Activated naive CD8-positive, alpha-beta T cell treated with anti-CD3 and anti-CD28 coated beads, Interleukin-2, amount 10 ng/mL, durations not matched to agents 7 days and 5 days (primary cell): ENCODE data around the gene RANBP3L. TPM values are rescaled to one million over a fixed set of nuclear protein-coding genes. Genes with fewer than 3 reads are reported as not detected.
"Not testable (repeated sequence)": the region's sequence is repeated elsewhere in the genome, so short reads cannot be mapped to it uniquely, and the experiment has no call there.

Experiments
- ATAC-seq: fragments of 150-1000 bp; cut with Tn5 transposase; one replicate; pipeline ENCODE4 v1.10.0; 2021; ENCODE audit warnings: low read depth, moderate library complexity
- POLR2A ChIA-PET: fragments of 350-600 bp; sonication (Branson Sonifier 250); formaldehyde crosslinking; loops from one replicate; lab custom pipeline; 2021; ENCODE audit warnings: antibody characterized with exemption; lab: Charles Lee
- DNase-seq: peaks from one replicate; pipeline ENCODE4 v3.0.0; 2021
- H3K27ac Mint-ChIP-seq: one replicate; pipeline ENCODE4 v1.8.0; 2022; ENCODE audit warnings: mild to moderate bottlenecking, mixed read lengths
- H3K27me3 Mint-ChIP-seq: one replicate; pipeline ENCODE4 v1.8.0; 2022; ENCODE audit warnings: mild to moderate bottlenecking, moderate library complexity, mixed read lengths
- H3K36me3 Mint-ChIP-seq: one replicate; pipeline ENCODE4 v1.8.0; 2021; ENCODE audit warnings: mild to moderate bottlenecking, mixed read lengths
- H3K4me1 Mint-ChIP-seq: one replicate; pipeline ENCODE4 v1.8.0; 2021; ENCODE audit warnings: mixed read lengths
- H3K4me3 Mint-ChIP-seq: one replicate; pipeline ENCODE4 v1.8.0; 2022; ENCODE audit warnings: mild to moderate bottlenecking, moderate library complexity, mixed read lengths
- H3K9me3 Mint-ChIP-seq: one replicate; pipeline ENCODE4 v1.8.0; 2021; ENCODE audit warnings: mixed read lengths
- total RNA-seq, 2 experiments: library from RNA; stranded (reverse); gene quantifications; one replicate each; pipeline ENCODE4 v1.2.3, GENCODE V29; 2021

The RANBP3L gene
- total RNA-seq, 2 experiments from 2014 or later: not detected

- no peaks in the 10 kb centered on the region for H3K4me1 Mint-ChIP-seq
- ATAC-seq: peak; percentile 42
- H3K36me3 Mint-ChIP-seq: no peaks in the 10 kb centered on the region
- peaks cover 27% of the 10 kb centered on the region for H3K27me3 Mint-ChIP-seq
- POLR2A ChIA-PET: no interaction called here
- peak; percentile 29 for DNase-seq
- no peak overlapping the region for H3K27ac Mint-ChIP-seq
- no peaks in the 10 kb centered on the region for H3K9me3 Mint-ChIP-seq
- no peak overlapping the region for H3K4me3 Mint-ChIP-seq
Observed at GRCh38 chr5:36305571-36306326, 4.0 kb upstream of the RANBP3L start.

GRCh38 chr5:36304095-36304805 lies 2.5 kb upstream of the RANBP3L start:
- H3K27me3 Mint-ChIP-seq: peaks cover 19% of the 10 kb centered on the region
- ATAC-seq (no peak), DNase-seq (no peak)
- no peaks in the 10 kb centered on the region for H3K36me3 Mint-ChIP-seq
- POLR2A ChIA-PET: no interaction called here
- no peaks in the 10 kb centered on the region for H3K9me3 Mint-ChIP-seq
- no peaks in the 10 kb centered on the region for H3K4me1 Mint-ChIP-seq
- no peak overlapping the region for H3K27ac Mint-ChIP-seq
- H3K4me3 Mint-ChIP-seq: no peak overlapping the region

GRCh38 chr5:36300927-36301540 lies 668 bp downstream of the RANBP3L start:
- peaks cover 6% of the 10 kb centered on the region for H3K27me3 Mint-ChIP-seq
- POLR2A ChIA-PET: no interaction called here
- no peak overlapping the region for H3K27ac Mint-ChIP-seq
- H3K9me3 Mint-ChIP-seq: no peaks in the 10 kb centered on the region
- no peak overlapping the region for H3K4me3 Mint-ChIP-seq
- no peaks in the 10 kb centered on the region for H3K36me3 Mint-ChIP-seq
- no peaks in the 10 kb centered on the region for H3K4me1 Mint-ChIP-seq
- DNase-seq (no peak), ATAC-seq (no peak)

- POLR2A ChIA-PET: no interaction called here
- no peak overlapping the region for H3K27ac Mint-ChIP-seq
- no peak overlapping the region for H3K4me3 Mint-ChIP-seq
- H3K36me3 Mint-ChIP-seq: no peaks in the 10 kb centered on the region
- ATAC-seq (no peak), DNase-seq (no peak)
- peaks cover 6% of the 10 kb centered on the region for H3K27me3 Mint-ChIP-seq
- H3K4me1 Mint-ChIP-seq: no peaks in the 10 kb centered on the region
- no peaks in the 10 kb centered on the region for H3K9me3 Mint-ChIP-seq
Observed at GRCh38 chr5:36300191-36300926, 1.3 kb downstream of the RANBP3L start.

GRCh38 chr5:36298552-36298951 lies 3.1 kb downstream of the RANBP3L start:
- no peaks in the 10 kb centered on the region for H3K4me1 Mint-ChIP-seq
- no peak for ATAC-seq

GRCh38 chr5:36297653-36298052 lies 4.0 kb downstream of the RANBP3L start:
- peaks cover 5% of the 10 kb centered on the region for H3K27me3 Mint-ChIP-seq
- no peak overlapping the region for H3K4me3 Mint-ChIP-seq
- ATAC-seq (no peak), DNase-seq (no peak)
- H3K27ac Mint-ChIP-seq: no peak overlapping the region
- H3K9me3 Mint-ChIP-seq: no peaks in the 10 kb centered on the region
- H3K4me1 Mint-ChIP-seq: no peaks in the 10 kb centered on the region
- no peaks in the 10 kb centered on the region for H3K36me3 Mint-ChIP-seq
- POLR2A ChIA-PET: interaction anchor here (0.7 kb wide), 1 partner anchor 858 kb away, joined by 3 read pairs; no protein-coding TSS in a partner anchor

More at GRCh38 chr5:36298552-36298951, 3.1 kb downstream of the RANBP3L start:
- Mint-ChIP-seq H3K27ac (no peak overlapping the region), H3K4me3 (no peak overlapping the region), H3K9me3 (no peaks in the 10 kb centered on the region), H3K27me3 (peaks cover 6% of the 10 kb centered on the region), H3K36me3 (no peaks in the 10 kb centered on the region)
- POLR2A ChIA-PET: no interaction called here
- no peak for DNase-seq

- DNase-seq: no peak
- H3K27ac Mint-ChIP-seq: no peak overlapping the region
- no peak for ATAC-seq
- H3K36me3 Mint-ChIP-seq: no peaks in the 10 kb centered on the region
- peaks cover 2% of the 10 kb centered on the region for H3K27me3 Mint-ChIP-seq
- POLR2A ChIA-PET: no interaction called here
- no peaks in the 10 kb centered on the region for H3K4me1 Mint-ChIP-seq
- no peak overlapping the region for H3K4me3 Mint-ChIP-seq
- no peaks in the 10 kb centered on the region for H3K9me3 Mint-ChIP-seq
Observed at GRCh38 chr5:36285837-36286615, 15.7 kb downstream of the RANBP3L start.

- H3K36me3 Mint-ChIP-seq, H3K27ac Mint-ChIP-seq, DNase-seq, POLR2A ChIA-PET, H3K9me3 Mint-ChIP-seq, H3K4me3 Mint-ChIP-seq, H3K4me1 Mint-ChIP-seq, ATAC-seq, H3K27me3 Mint-ChIP-seq: not testable (repeated sequence)
Observed at GRCh38 chr5:36283775-36284174, 17.9 kb downstream of the RANBP3L start.

GRCh38 chr5:36281626-36282025 lies 20.1 kb downstream of the RANBP3L start:
- ATAC-seq (no peak), DNase-seq (no peak)
- Mint-ChIP-seq H3K4me1 (no peaks in the 10 kb centered on the region), H3K36me3 (no peaks in the 10 kb centered on the region), H3K4me3 (no peak overlapping the region), H3K27me3 (peaks cover 3% of the 10 kb centered on the region), H3K9me3 (no peaks in the 10 kb centered on the region), H3K27ac (no peak overlapping the region)
- POLR2A ChIA-PET: no interaction called here

GRCh38 chr5:36279054-36279698 lies 22.5 kb downstream of the RANBP3L start:
- H3K36me3 Mint-ChIP-seq: no peaks in the 10 kb centered on the region

GRCh38 chr5:36277521-36278176 lies 24.1 kb downstream of the RANBP3L start:
- ATAC-seq: no peak
- POLR2A ChIA-PET: no interaction called here
- no peak for DNase-seq
- H3K36me3 Mint-ChIP-seq: no peaks in the 10 kb centered on the region
- H3K9me3 Mint-ChIP-seq: no peaks in the 10 kb centered on the region
- no peaks in the 10 kb centered on the region for H3K4me1 Mint-ChIP-seq
- H3K4me3 Mint-ChIP-seq: no peak overlapping the region
- H3K27me3 Mint-ChIP-seq: peaks cover 9% of the 10 kb centered on the region
- no peak overlapping the region for H3K27ac Mint-ChIP-seq

More at GRCh38 chr5:36279054-36279698, 22.5 kb downstream of the RANBP3L start:
- ATAC-seq: no peak
- Mint-ChIP-seq H3K9me3 (no peaks in the 10 kb centered on the region), H3K4me3 (no peak overlapping the region), H3K27ac (no peak overlapping the region), H3K4me1 (no peaks in the 10 kb centered on the region), H3K27me3 (peaks cover 3% of the 10 kb centered on the region)
- POLR2A ChIA-PET: no interaction called here
- no peak for DNase-seq

GRCh38 chr5:36276864-36277263 lies 24.8 kb downstream of the RANBP3L start:
- Mint-ChIP-seq H3K9me3 (no peaks in the 10 kb centered on the region), H3K27ac (no peak overlapping the region), H3K4me3 (no peak overlapping the region), H3K27me3 (peaks cover 9% of the 10 kb centered on the region), H3K36me3 (no peaks in the 10 kb centered on the region), H3K4me1 (no peaks in the 10 kb centered on the region)
- DNase-seq (no peak), ATAC-seq (no peak)
- POLR2A ChIA-PET: no interaction called here
